K562 (cell line): ENCODE measurements around the gene TRIM4. TPM values are rescaled to one million over a fixed set of nuclear protein-coding genes. Genes with fewer than 3 reads are reported as not detected.
A peak's percentile ranks its signal among the peaks of the same experiment; 100 is the strongest.

Experiments
- BRF2 ChIP-seq: IDR thresholded peaks from 3 replicates; pipeline ENCODE4 v1.6.1; 2011; ENCODE audit warnings: borderline replicate concordance, mild to moderate bottlenecking; ENCODE audit not compliant: insufficient read length, insufficient read depth
- CREBBP ChIP-seq: IDR thresholded peaks from one replicate; pipeline ENCODE4 v1.6.1; 2012; ENCODE audit warnings: low read depth, mild to moderate bottlenecking, control low read depth, inconsistent platforms, low read length
- ETV1 ChIP-seq: fragments of 450-650 bp; conservative IDR thresholded peaks from 2 replicates; pipeline ENCODE4 v1.6.1; 2016; ENCODE audit warnings: missing genetic modification characterization, control low read depth, low read depth, missing compliant biosample characterization
- FOSL1 ChIP-seq: fragments of 200-800 bp; sonication (Bioruptor generic); conservative IDR thresholded peaks from 2 replicates; pipeline ENCODE4 v1.6.1; 2016; ENCODE audit warnings: missing genetic modification characterization, missing compliant biosample characterization
- MECOM ChIP-seq: fragments of 250-450 bp; sonication (Bioruptor Pico); IDR thresholded peaks from 2 replicates; pipeline ENCODE4 v1.8.0; 2022; ENCODE audit warnings: inconsistent platforms
- NKRF ChIP-seq: fragments of 450-650 bp; IDR thresholded peaks from 2 replicates; pipeline ENCODE4 v1.6.1; 2016; ENCODE audit warnings: borderline replicate concordance
- ZNF124 ChIP-seq: sonication (generic); formaldehyde crosslinking; IDR thresholded peaks from 2 replicates; pipeline ENCODE4 v1.8.1; 2022; ENCODE audit warnings: missing genetic modification reagents
- polyA plus RNA-seq, 8 experiments: library from polyadenylated mRNA; depleted of rRNA in 4 of 8; stranded (reverse) in 5 of 8; unstranded in 3 of 8; fragments of >200 nt; fragmentation: Nextera tagmentation in 2 of 8; fragmentation: Illumina TruSeq in 1 of 8; extraction: Ambion mirVana in 2 of 8; extraction: Trizol in 1 of 8; gene quantifications; 2 replicates each; pipeline versions ENCODE4 v1.2.1 to v1.2.3, GENCODE V29; 2011 to 2014; ENCODE audit warnings: inconsistent platforms in 1 of 8, missing spikeins in 1 of 8
- total RNA-seq, 7 experiments: library from RNA; depleted of rRNA in 6 of 7; stranded (reverse); fragments of >200 nt in 6 of 7; fragmentation: Illumina TruSeq in 2 of 7; extraction: Trizol in 2 of 7; gene quantifications; 2 replicates each; pipeline versions ENCODE4 v1.2.1 to v1.2.3, GENCODE V29; 2011 to 2021; ENCODE audit warnings: low replicate concordance in 1 of 7
- TF ChIP-seq, protein P1 (sequence below): fragments of 450-650 bp; IDR thresholded peaks from 2 replicates; pipeline ENCODE4 v1.6.1; 2016; ENCODE audit warnings: mild to moderate bottlenecking, moderate library complexity
- TF ChIP-seq, protein P2 (sequence below): sonication (generic); formaldehyde crosslinking; IDR thresholded peaks from 2 replicates; pipeline ENCODE4 v1.9.0; 2022; ENCODE audit warnings: mild to moderate bottlenecking, missing genetic modification reagents
- TF ChIP-seq, protein P3 (sequence below): IDR thresholded peaks from 2 replicates; pipeline ENCODE4 v1.6.1; 2011; ENCODE audit not compliant: insufficient read length; ENCODE audit errors: extremely low read depth

TRIM4 gene
- total and polyA plus RNA-seq, 9 of the 15 experiments (the other 6 are each of a cell fraction or from before 2014, with no cell fraction given), result 6.2 to 28.3 (median 22.4) TPM

DNA sequence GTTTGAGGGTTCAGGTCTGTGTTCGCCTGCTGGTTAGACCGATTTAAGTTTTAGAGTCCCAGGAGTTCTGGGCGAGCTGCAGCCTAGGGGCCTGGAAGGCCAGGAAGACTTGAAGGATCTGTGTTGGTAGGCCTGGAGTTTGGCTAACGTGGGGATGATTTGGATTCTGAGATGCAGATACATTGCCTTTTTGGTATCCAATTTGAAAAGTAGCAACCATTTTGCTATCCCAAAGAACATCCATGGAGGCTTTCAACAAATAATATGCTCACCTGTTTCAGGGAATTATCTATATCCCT lies 433 bp upstream of the TRIM4 start (continued):
- TF ChIP-seq, protein P1, sequence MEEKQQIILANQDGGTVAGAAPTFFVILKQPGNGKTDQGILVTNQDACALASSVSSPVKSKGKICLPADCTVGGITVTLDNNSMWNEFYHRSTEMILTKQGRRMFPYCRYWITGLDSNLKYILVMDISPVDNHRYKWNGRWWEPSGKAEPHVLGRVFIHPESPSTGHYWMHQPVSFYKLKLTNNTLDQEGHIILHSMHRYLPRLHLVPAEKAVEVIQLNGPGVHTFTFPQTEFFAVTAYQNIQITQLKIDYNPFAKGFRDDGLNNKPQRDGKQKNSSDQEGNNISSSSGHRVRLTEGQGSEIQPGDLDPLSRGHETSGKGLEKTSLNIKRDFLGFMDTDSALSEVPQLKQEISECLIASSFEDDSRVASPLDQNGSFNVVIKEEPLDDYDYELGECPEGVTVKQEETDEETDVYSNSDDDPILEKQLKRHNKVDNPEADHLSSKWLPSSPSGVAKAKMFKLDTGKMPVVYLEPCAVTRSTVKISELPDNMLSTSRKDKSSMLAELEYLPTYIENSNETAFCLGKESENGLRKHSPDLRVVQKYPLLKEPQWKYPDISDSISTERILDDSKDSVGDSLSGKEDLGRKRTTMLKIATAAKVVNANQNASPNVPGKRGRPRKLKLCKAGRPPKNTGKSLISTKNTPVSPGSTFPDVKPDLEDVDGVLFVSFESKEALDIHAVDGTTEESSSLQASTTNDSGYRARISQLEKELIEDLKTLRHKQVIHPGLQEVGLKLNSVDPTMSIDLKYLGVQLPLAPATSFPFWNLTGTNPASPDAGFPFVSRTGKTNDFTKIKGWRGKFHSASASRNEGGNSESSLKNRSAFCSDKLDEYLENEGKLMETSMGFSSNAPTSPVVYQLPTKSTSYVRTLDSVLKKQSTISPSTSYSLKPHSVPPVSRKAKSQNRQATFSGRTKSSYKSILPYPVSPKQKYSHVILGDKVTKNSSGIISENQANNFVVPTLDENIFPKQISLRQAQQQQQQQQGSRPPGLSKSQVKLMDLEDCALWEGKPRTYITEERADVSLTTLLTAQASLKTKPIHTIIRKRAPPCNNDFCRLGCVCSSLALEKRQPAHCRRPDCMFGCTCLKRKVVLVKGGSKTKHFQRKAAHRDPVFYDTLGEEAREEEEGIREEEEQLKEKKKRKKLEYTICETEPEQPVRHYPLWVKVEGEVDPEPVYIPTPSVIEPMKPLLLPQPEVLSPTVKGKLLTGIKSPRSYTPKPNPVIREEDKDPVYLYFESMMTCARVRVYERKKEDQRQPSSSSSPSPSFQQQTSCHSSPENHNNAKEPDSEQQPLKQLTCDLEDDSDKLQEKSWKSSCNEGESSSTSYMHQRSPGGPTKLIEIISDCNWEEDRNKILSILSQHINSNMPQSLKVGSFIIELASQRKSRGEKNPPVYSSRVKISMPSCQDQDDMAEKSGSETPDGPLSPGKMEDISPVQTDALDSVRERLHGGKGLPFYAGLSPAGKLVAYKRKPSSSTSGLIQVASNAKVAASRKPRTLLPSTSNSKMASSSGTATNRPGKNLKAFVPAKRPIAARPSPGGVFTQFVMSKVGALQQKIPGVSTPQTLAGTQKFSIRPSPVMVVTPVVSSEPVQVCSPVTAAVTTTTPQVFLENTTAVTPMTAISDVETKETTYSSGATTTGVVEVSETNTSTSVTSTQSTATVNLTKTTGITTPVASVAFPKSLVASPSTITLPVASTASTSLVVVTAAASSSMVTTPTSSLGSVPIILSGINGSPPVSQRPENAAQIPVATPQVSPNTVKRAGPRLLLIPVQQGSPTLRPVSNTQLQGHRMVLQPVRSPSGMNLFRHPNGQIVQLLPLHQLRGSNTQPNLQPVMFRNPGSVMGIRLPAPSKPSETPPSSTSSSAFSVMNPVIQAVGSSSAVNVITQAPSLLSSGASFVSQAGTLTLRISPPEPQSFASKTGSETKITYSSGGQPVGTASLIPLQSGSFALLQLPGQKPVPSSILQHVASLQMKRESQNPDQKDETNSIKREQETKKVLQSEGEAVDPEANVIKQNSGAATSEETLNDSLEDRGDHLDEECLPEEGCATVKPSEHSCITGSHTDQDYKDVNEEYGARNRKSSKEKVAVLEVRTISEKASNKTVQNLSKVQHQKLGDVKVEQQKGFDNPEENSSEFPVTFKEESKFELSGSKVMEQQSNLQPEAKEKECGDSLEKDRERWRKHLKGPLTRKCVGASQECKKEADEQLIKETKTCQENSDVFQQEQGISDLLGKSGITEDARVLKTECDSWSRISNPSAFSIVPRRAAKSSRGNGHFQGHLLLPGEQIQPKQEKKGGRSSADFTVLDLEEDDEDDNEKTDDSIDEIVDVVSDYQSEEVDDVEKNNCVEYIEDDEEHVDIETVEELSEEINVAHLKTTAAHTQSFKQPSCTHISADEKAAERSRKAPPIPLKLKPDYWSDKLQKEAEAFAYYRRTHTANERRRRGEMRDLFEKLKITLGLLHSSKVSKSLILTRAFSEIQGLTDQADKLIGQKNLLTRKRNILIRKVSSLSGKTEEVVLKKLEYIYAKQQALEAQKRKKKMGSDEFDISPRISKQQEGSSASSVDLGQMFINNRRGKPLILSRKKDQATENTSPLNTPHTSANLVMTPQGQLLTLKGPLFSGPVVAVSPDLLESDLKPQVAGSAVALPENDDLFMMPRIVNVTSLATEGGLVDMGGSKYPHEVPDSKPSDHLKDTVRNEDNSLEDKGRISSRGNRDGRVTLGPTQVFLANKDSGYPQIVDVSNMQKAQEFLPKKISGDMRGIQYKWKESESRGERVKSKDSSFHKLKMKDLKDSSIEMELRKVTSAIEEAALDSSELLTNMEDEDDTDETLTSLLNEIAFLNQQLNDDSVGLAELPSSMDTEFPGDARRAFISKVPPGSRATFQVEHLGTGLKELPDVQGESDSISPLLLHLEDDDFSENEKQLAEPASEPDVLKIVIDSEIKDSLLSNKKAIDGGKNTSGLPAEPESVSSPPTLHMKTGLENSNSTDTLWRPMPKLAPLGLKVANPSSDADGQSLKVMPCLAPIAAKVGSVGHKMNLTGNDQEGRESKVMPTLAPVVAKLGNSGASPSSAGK, result 0 out of 2 replicates have a peak, but pooled peaks have one; percentile 19
- TF ChIP-seq MECOM, result no peak
- TF ChIP-seq, protein P2, sequence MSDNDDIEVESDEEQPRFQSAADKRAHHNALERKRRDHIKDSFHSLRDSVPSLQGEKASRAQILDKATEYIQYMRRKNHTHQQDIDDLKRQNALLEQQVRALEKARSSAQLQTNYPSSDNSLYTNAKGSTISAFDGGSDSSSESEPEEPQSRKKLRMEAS, result no peak
- TF ChIP-seq, protein P3, sequence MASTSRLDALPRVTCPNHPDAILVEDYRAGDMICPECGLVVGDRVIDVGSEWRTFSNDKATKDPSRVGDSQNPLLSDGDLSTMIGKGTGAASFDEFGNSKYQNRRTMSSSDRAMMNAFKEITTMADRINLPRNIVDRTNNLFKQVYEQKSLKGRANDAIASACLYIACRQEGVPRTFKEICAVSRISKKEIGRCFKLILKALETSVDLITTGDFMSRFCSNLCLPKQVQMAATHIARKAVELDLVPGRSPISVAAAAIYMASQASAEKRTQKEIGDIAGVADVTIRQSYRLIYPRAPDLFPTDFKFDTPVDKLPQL, result no peak
- no peak for TF ChIP-seq CREBBP
- no peak for TF ChIP-seq ZNF124 (CRISPR knock-in tag)
- TF ChIP-seq NKRF, result no peak
- TF ChIP-seq FOSL1 (tag), result peak; percentile 19; the same call in 1 of the 2 replicates
- no peak for TF ChIP-seq BRF2
- TF ChIP-seq ETV1 (tag), result no peak
